Activated naive CD4-positive, alpha-beta T cell treated with anti-CD3 and anti-CD28 coated beads, Interleukin-2, amount 10 ng/mL, durations not matched to agents 7 days and 5 days (primary cell): ENCODE data around the gene RFPL4AL1.
A peak's percentile ranks its signal among the peaks of the same experiment; 100 is the strongest.
"Not testable (repeated sequence)": the region's sequence is repeated elsewhere in the genome, so short reads cannot be mapped to it uniquely, and the experiment has no call there.

ENCODE experiments used
- CTCF ChIA-PET: fragments of 350-600 bp; sonication (Branson Sonifier 250); formaldehyde crosslinking; loops from one replicate; lab custom pipeline; 2021; ENCODE audit warnings: antibody characterized with exemption; lab: Charles Lee
- DNase-seq: peaks from one replicate; pipeline ENCODE4 v3.0.0-alpha.2; 2020
- H3K27ac Mint-ChIP-seq: one replicate; pipeline ENCODE4 v1.8.0; 2021; ENCODE audit warnings: mild to moderate bottlenecking, moderate library complexity, mixed read lengths
- H3K27me3 Mint-ChIP-seq: one replicate; pipeline ENCODE4 v1.8.0; 2021; ENCODE audit warnings: mild to moderate bottlenecking, mixed read lengths
- H3K36me3 Mint-ChIP-seq: one replicate; pipeline ENCODE4 v1.8.0; 2021; ENCODE audit warnings: mixed read lengths
- H3K4me1 Mint-ChIP-seq: one replicate; pipeline ENCODE4 v1.8.0; 2021; ENCODE audit warnings: mixed read lengths
- H3K4me3 Mint-ChIP-seq: one replicate; pipeline ENCODE4 v1.8.0; 2021; ENCODE audit warnings: mild to moderate bottlenecking, moderate library complexity, mixed read lengths
- H3K9me3 Mint-ChIP-seq: one replicate; pipeline ENCODE4 v1.8.0; 2021; ENCODE audit warnings: mixed read lengths

The RFPL4AL1 gene

GRCh38 chr19:55768818-55769217 is at the start of gene RFPL4AL1:
RFPL4AL1 (plus strand) TSS chr19:55769118; CDS start chr19:55771805, 2,687 bp downstream.
- H3K27ac Mint-ChIP-seq, CTCF ChIA-PET, H3K4me3 Mint-ChIP-seq, H3K9me3 Mint-ChIP-seq, H3K36me3 Mint-ChIP-seq, H3K27me3 Mint-ChIP-seq, H3K4me1 Mint-ChIP-seq, DNase-seq: not testable (repeated sequence)

GRCh38 chr19:55720214-55720746 is 48.6 kb upstream of the RFPL4AL1 start:
- DNase-seq, result no peak
- CTCF ChIA-PET, result no interaction called here
- H3K9me3 Mint-ChIP-seq, result peaks cover 24% of the 10 kb centered on the region
- H3K27me3 Mint-ChIP-seq, result peaks cover 9% of the 10 kb centered on the region
- H3K27ac Mint-ChIP-seq, result no peak overlapping the region
- H3K36me3 Mint-ChIP-seq, result no peaks in the 10 kb centered on the region
- no peak overlapping the region for H3K4me3 Mint-ChIP-seq
- H3K4me1 Mint-ChIP-seq, result no peaks in the 10 kb centered on the region

GRCh38 chr19:55720801-55721200 is 48.1 kb upstream of the RFPL4AL1 start:
- Mint-ChIP-seq H3K36me3 (no peaks in the 10 kb centered on the region), H3K4me3 (no peak overlapping the region), H3K27ac (no peak overlapping the region), H3K4me1 (no peaks in the 10 kb centered on the region), H3K9me3 (peaks cover 24% of the 10 kb centered on the region), H3K27me3 (peaks cover 9% of the 10 kb centered on the region)
- CTCF ChIA-PET, result no interaction called here
- no peak for DNase-seq

GRCh38 chr19:55723491-55723890 is 45.4 kb upstream of the RFPL4AL1 start:
- H3K9me3 Mint-ChIP-seq, result peaks cover 24% of the 10 kb centered on the region
- no peaks in the 10 kb centered on the region for H3K4me1 Mint-ChIP-seq
- CTCF ChIA-PET, result no interaction called here
- no peak overlapping the region for H3K27ac Mint-ChIP-seq
- H3K36me3 Mint-ChIP-seq, result no peaks in the 10 kb centered on the region
- H3K4me3 Mint-ChIP-seq, result no peak overlapping the region
- no peak for DNase-seq
- peaks cover 3% of the 10 kb centered on the region for H3K27me3 Mint-ChIP-seq

GRCh38 chr19:55730378-55730777 is 38.5 kb upstream of the RFPL4AL1 start:
- H3K4me1 Mint-ChIP-seq, DNase-seq, H3K36me3 Mint-ChIP-seq, H3K27ac Mint-ChIP-seq, H3K27me3 Mint-ChIP-seq, H3K4me3 Mint-ChIP-seq, CTCF ChIA-PET: not testable (repeated sequence)
- H3K9me3 Mint-ChIP-seq, result peaks cover 18% of the 10 kb centered on the region

GRCh38 chr19:55738302-55738701 is 30.6 kb upstream of the RFPL4AL1 start, which contains the start of gene NLRP9:
NLRP9 (minus strand) TSS chr19:55738402; CDS start chr19:55738374, 28 bp downstream.
- H3K27ac Mint-ChIP-seq, result no peak within 1 kb of the TSS
- H3K36me3 Mint-ChIP-seq, result no peaks in the 10 kb centered on the region
- DNase-seq, result no peak
- no peaks in the 10 kb centered on the region for H3K27me3 Mint-ChIP-seq
- H3K4me3 Mint-ChIP-seq, result no peak within 1 kb of the TSS
- CTCF ChIA-PET, result interaction anchor here (1.1 kb wide), 1 partner anchor 106 kb away, joined by 3 read pairs; no protein-coding TSS in a partner anchor
- H3K9me3 Mint-ChIP-seq, result no peaks in the 10 kb centered on the region
- no peaks in the 10 kb centered on the region for H3K4me1 Mint-ChIP-seq

GRCh38 chr19:55750715-55751114 is 18.2 kb upstream of the RFPL4AL1 start:
- CTCF ChIA-PET, result interaction anchor here (0.6 kb wide), 1 partner anchor 40 kb away, joined by 3 read pairs; no protein-coding TSS in a partner anchor
- no peak overlapping the region for H3K4me3 Mint-ChIP-seq
- H3K27ac Mint-ChIP-seq, result no peak overlapping the region

GRCh38 chr19:55753401-55753800 is 15.5 kb upstream of the RFPL4AL1 start:
- CTCF ChIA-PET, result no interaction called here
- Mint-ChIP-seq H3K4me1 (no peaks in the 10 kb centered on the region), H3K27ac (no peak overlapping the region)

More at GRCh38 chr19:55750715-55751114, 18.2 kb upstream of the RFPL4AL1 start:
- no peak for DNase-seq
- H3K9me3 Mint-ChIP-seq, result no peaks in the 10 kb centered on the region
- H3K36me3 Mint-ChIP-seq, result no peaks in the 10 kb centered on the region
- H3K27me3 Mint-ChIP-seq, result no peaks in the 10 kb centered on the region
- H3K4me1 Mint-ChIP-seq, result no peaks in the 10 kb centered on the region

GRCh38 chr19:55756808-55757207 is 12.1 kb upstream of the RFPL4AL1 start:
- H3K36me3 Mint-ChIP-seq, DNase-seq, H3K27me3 Mint-ChIP-seq, H3K27ac Mint-ChIP-seq, H3K9me3 Mint-ChIP-seq, H3K4me3 Mint-ChIP-seq, H3K4me1 Mint-ChIP-seq, CTCF ChIA-PET: not testable (repeated sequence)

More at GRCh38 chr19:55753401-55753800, 15.5 kb upstream of the RFPL4AL1 start:
- H3K36me3 Mint-ChIP-seq, result no peaks in the 10 kb centered on the region
- H3K27me3 Mint-ChIP-seq, result peaks cover 4% of the 10 kb centered on the region
- H3K9me3 Mint-ChIP-seq, result peaks cover 5% of the 10 kb centered on the region
- no peak for DNase-seq
- no peak overlapping the region for H3K4me3 Mint-ChIP-seq

- DNase-seq, H3K4me1 Mint-ChIP-seq, CTCF ChIA-PET, H3K27me3 Mint-ChIP-seq, H3K36me3 Mint-ChIP-seq, H3K9me3 Mint-ChIP-seq, H3K27ac Mint-ChIP-seq, H3K4me3 Mint-ChIP-seq: not testable (repeated sequence)
Measured at GRCh38 chr19:55758797-55759196, 10.1 kb upstream of the RFPL4AL1 start, which contains the start of gene RFPL4A. RFPL4A (plus strand) TSS chr19:55759097; CDS start chr19:55761801, 2,704 bp downstream.

- Mint-ChIP-seq H3K9me3 (peaks cover under 1% of the 10 kb centered on the region), H3K27me3 (no peaks in the 10 kb centered on the region), H3K27ac (no peak overlapping the region), H3K4me1 (no peaks in the 10 kb centered on the region), H3K36me3 (no peaks in the 10 kb centered on the region), H3K4me3 (no peak overlapping the region)
- DNase-seq, result no peak
- CTCF ChIA-PET, result no interaction called here
Measured at GRCh38 chr19:55766466-55766865, 2.5 kb upstream of the RFPL4AL1 start.

- H3K27ac Mint-ChIP-seq, H3K36me3 Mint-ChIP-seq, CTCF ChIA-PET, H3K4me3 Mint-ChIP-seq, H3K4me1 Mint-ChIP-seq, DNase-seq, H3K27me3 Mint-ChIP-seq, H3K9me3 Mint-ChIP-seq: not testable (repeated sequence)
Measured at GRCh38 chr19:55769632-55770031, 714 bp downstream of the RFPL4AL1 start.

- no peak overlapping the region for H3K4me3 Mint-ChIP-seq
- H3K9me3 Mint-ChIP-seq, result no peaks in the 10 kb centered on the region
- H3K4me1 Mint-ChIP-seq, result no peaks in the 10 kb centered on the region
- H3K27me3 Mint-ChIP-seq, result peaks cover 7% of the 10 kb centered on the region
- CTCF ChIA-PET, result no interaction called here
- peak; percentile 21 for DNase-seq
- H3K27ac Mint-ChIP-seq, result no peak overlapping the region
- no peaks in the 10 kb centered on the region for H3K36me3 Mint-ChIP-seq
Measured at GRCh38 chr19:55777528-55777927, 8.6 kb downstream of the RFPL4AL1 start.

- Mint-ChIP-seq H3K36me3 (no peaks in the 10 kb centered on the region), H3K27ac (no peak overlapping the region), H3K27me3 (peaks cover 7% of the 10 kb centered on the region), H3K4me1 (no peaks in the 10 kb centered on the region), H3K4me3 (no peak overlapping the region), H3K9me3 (no peaks in the 10 kb centered on the region)
- CTCF ChIA-PET, result interaction anchor here (1.2 kb wide), 1 partner anchor 475 kb away, joined by 3 read pairs; no protein-coding TSS in a partner anchor
- no peak for DNase-seq
Measured at GRCh38 chr19:55778331-55778730, 9.4 kb downstream of the RFPL4AL1 start.

- DNase-seq, result no peak
- no peaks in the 10 kb centered on the region for H3K4me1 Mint-ChIP-seq
- no peaks in the 10 kb centered on the region for H3K36me3 Mint-ChIP-seq
- CTCF ChIA-PET, result no interaction called here
- no peaks in the 10 kb centered on the region for H3K9me3 Mint-ChIP-seq
- H3K27ac Mint-ChIP-seq, result no peak overlapping the region
- peaks cover 4% of the 10 kb centered on the region for H3K27me3 Mint-ChIP-seq
- H3K4me3 Mint-ChIP-seq, result no peak overlapping the region
Measured at GRCh38 chr19:55781112-55781511, 12.2 kb downstream of the RFPL4AL1 start.
